Right atrium auricular region (tissue), 2 donors: ENCODE data around the gene FBXL17. TPM values are rescaled to one million over a fixed set of nuclear protein-coding genes. Genes with fewer than 3 reads are reported as not detected.

Experiments used
- DNase-seq: peaks from one replicate; pipeline ENCODE4 v3.0.0-alpha.2; 2019; ENCODE audit warnings: low spot score
- H3K27ac ChIP-seq, 2 donors: fragments of 200-600 bp; sonication (generic); 1 replicate in 1 of 2; 2 replicates in 1 of 2; pipeline ENCODE4 v1.5.1; 2016 to 2019
- H3K27me3 ChIP-seq, 2 donors: fragments of 200-600 bp; sonication (generic); one replicate each; pipeline versions ENCODE4 v1.5.1 to v1.6.0; 2017 to 2019
- H3K36me3 ChIP-seq: fragments of 200-600 bp; sonication (generic); one replicate; pipeline ENCODE4 v1.5.1; 2016
- H3K4me1 ChIP-seq, 2 donors: fragments of 200-600 bp; sonication (generic); one replicate each; pipeline versions ENCODE4 v1.5.1 to v1.6.0; 2017 to 2019
- H3K4me3 ChIP-seq, 2 donors: fragments of 200-600 bp; sonication (generic); 1 replicate in 1 of 2; 2 replicates in 1 of 2; pipeline ENCODE4 v1.5.1; 2017 to 2019; ENCODE audit warnings: mild to moderate bottlenecking in 1 of 2, moderate library complexity in 1 of 2
- H3K9me3 ChIP-seq, 2 donors: fragments of 200-600 bp; sonication (generic); one replicate each; pipeline ENCODE4 v1.5.1; 2019
- total RNA-seq, 2 donors: library from RNA; depleted of rRNA; stranded (reverse); fragments of >200 nt; gene quantifications; one replicate each; pipeline ENCODE4 v1.1.0, GENCODE V29; 2016
- TF ChIP-seq, protein P1 (sequence below), 2 donors: fragments of 200-600 bp; sonication (generic); IDR thresholded peaks; one replicate each; pipeline ENCODE4 v1.5.1; 2019; ENCODE audit warnings: antibody characterized with exemption in 2 of 2

Gene FBXL17
- total RNA-seq, 2 donors from 2014 or later: 16.1 to 31.7 TPM

DNA sequence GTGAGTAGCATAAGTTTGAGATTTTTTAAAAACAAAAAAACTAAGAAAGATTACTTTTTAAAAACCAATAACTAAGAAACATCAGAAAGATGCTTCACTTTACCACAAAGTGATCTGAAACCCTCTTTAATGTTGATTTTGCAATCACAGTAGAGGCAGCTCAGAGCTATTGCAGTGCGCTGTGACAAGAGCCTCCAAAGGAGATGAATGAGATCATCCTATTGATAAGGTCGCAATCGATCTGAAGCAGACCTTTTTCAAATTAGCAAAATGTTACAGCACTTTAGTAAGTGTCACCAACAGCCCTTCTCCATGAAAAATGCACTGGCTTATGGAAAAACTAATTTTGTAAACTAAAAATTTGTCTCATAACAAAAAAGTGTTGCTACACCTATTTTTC lies 426.6 kb downstream of the FBXL17 start:
- H3K4me3 ChIP-seq: no peak overlapping the region
- H3K36me3 ChIP-seq: no peaks in the 10 kb centered on the region
- no peak for DNase-seq
- TF ChIP-seq, protein P1, sequence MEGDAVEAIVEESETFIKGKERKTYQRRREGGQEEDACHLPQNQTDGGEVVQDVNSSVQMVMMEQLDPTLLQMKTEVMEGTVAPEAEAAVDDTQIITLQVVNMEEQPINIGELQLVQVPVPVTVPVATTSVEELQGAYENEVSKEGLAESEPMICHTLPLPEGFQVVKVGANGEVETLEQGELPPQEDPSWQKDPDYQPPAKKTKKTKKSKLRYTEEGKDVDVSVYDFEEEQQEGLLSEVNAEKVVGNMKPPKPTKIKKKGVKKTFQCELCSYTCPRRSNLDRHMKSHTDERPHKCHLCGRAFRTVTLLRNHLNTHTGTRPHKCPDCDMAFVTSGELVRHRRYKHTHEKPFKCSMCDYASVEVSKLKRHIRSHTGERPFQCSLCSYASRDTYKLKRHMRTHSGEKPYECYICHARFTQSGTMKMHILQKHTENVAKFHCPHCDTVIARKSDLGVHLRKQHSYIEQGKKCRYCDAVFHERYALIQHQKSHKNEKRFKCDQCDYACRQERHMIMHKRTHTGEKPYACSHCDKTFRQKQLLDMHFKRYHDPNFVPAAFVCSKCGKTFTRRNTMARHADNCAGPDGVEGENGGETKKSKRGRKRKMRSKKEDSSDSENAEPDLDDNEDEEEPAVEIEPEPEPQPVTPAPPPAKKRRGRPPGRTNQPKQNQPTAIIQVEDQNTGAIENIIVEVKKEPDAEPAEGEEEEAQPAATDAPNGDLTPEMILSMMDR (IDR thresholded peaks at IDR 0.05): no peak
- H3K4me1 ChIP-seq: no peaks in the 10 kb centered on the region
- no peaks in the 10 kb centered on the region for H3K9me3 ChIP-seq
- no peak overlapping the region for H3K27ac ChIP-seq
- H3K27me3 ChIP-seq: no peaks in the 10 kb centered on the region

DNA sequence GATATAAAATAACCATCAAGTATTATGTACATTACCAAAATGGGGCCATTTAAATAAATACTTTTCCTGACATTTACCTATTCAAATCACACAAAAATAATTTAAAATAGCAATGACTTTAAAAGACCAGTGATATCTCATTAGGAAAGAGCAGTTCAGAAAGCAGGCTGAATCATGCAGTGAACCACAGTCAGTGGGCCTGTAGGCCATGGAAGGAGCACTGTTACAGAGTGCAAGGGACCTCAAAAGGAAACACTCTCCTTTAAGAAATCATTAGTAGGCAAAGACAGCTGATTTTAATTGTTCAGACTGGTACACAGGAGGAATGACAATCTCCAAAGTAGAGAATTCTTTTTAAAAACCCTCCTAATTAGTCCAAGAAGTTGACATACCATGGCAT lies 427.6 kb downstream of the FBXL17 start:
- H3K4me3 ChIP-seq: no peak overlapping the region
- no peaks in the 10 kb centered on the region for H3K9me3 ChIP-seq
- DNase-seq: no peak
- no peak overlapping the region for H3K27ac ChIP-seq
- H3K4me1 ChIP-seq: no peaks in the 10 kb centered on the region
- no peaks in the 10 kb centered on the region for H3K27me3 ChIP-seq
- no peaks in the 10 kb centered on the region for H3K36me3 ChIP-seq
- TF ChIP-seq, protein P1 (IDR thresholded peaks at IDR 0.05): no peak

DNA sequence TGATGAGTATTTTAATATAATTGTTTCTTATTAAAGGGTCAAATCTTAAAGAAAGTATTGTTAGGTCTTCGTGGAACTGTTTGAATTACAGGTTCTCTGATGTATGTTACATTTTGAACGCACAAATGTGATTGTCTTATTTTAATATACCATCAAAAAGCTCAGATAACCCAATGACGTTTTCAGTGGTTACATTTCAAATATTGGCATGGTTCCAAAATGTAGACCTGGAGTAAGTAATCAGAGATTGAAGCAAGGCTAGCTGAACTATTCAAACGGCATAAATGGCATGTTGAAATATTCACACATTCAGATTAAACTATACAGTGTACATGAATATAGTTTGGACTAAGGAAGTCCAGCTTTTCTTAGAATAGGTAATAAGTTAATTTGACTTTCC lies 429.4 kb downstream of the FBXL17 start:
- Histone ChIP-seq H3K36me3 (no peaks in the 10 kb centered on the region), H3K27ac (no peak overlapping the region), H3K4me3 (no peak overlapping the region), H3K9me3 (no peaks in the 10 kb centered on the region), H3K27me3 (no peaks in the 10 kb centered on the region), H3K4me1 (no peaks in the 10 kb centered on the region)
- DNase-seq: no peak
- TF ChIP-seq, protein P1 (IDR thresholded peaks at IDR 0.05): no peak

DNA sequence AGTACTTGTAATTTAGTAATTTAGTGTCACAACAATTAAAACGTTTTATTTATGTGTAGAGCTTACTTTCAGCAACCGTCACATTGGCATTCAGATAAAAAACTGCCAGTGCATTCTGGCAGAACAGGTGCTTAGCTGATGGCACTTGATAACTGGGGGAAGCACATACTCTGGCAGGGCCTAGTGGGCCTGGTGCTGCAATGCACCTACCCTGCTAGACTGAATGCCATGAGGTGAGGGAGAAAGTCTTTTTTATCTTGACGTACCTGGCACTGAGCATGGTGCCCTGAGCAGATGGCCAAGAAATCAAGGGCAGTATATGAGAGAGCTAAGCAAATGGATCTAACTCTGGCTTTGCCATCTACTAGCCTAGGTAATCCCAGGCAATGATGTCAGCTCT lies 430.6 kb downstream of the FBXL17 start:
- no peak for DNase-seq
- H3K36me3 ChIP-seq: no peaks in the 10 kb centered on the region
- H3K27me3 ChIP-seq: no peaks in the 10 kb centered on the region
- H3K9me3 ChIP-seq: no peaks in the 10 kb centered on the region
- TF ChIP-seq, protein P1 (IDR thresholded peaks at IDR 0.05): no peak
- H3K4me1 ChIP-seq: no peaks in the 10 kb centered on the region
- no peak overlapping the region for H3K27ac ChIP-seq
- no peak overlapping the region for H3K4me3 ChIP-seq

DNA sequence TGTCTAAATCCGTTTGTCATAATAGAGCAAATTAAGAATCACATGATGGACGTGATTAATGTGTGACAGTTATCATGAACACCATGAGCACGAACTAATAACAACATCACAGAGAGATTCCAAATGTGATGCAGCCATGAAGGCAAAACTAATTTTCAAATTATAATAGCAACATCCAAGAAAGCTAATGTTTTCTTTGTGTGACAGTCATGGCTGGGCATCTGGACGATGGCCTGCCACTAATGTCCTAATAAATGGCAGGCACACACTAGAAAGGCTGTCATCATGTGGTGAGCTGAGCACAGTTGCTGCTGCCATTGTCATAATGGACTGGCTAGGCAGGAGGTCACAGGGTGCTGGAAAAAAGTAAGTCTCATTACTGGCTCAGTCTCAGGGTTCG lies 431.1 kb downstream of the FBXL17 start:
- no peak overlapping the region for H3K27ac ChIP-seq

More for the DNA sequence above, 431.1 kb downstream of the FBXL17 start:
- DNase-seq: no peak
- Histone ChIP-seq H3K4me3 (no peak overlapping the region), H3K36me3 (no peaks in the 10 kb centered on the region), H3K4me1 (no peaks in the 10 kb centered on the region), H3K9me3 (no peaks in the 10 kb centered on the region), H3K27me3 (no peaks in the 10 kb centered on the region)
- TF ChIP-seq, protein P1 (IDR thresholded peaks at IDR 0.05): no peak
